ENCODE results near the gene FAR1.

GRCh38 chr11:13771151-13771550 lies 102.7 kb downstream of the FAR1 start:
- TF ChIP-seq, protein P1, sequence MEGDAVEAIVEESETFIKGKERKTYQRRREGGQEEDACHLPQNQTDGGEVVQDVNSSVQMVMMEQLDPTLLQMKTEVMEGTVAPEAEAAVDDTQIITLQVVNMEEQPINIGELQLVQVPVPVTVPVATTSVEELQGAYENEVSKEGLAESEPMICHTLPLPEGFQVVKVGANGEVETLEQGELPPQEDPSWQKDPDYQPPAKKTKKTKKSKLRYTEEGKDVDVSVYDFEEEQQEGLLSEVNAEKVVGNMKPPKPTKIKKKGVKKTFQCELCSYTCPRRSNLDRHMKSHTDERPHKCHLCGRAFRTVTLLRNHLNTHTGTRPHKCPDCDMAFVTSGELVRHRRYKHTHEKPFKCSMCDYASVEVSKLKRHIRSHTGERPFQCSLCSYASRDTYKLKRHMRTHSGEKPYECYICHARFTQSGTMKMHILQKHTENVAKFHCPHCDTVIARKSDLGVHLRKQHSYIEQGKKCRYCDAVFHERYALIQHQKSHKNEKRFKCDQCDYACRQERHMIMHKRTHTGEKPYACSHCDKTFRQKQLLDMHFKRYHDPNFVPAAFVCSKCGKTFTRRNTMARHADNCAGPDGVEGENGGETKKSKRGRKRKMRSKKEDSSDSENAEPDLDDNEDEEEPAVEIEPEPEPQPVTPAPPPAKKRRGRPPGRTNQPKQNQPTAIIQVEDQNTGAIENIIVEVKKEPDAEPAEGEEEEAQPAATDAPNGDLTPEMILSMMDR (IDR thresholded peaks at IDR 0.05) = no peak
- TF ChIP-seq POLR2A (IDR thresholded peaks at IDR 0.05) = no peak

Measured in body of pancreas (tissue), 4 donors.